Osteoblast (primary cell): ENCODE data around the gene MAN1B1. TPM values are rescaled to one million over a fixed set of nuclear protein-coding genes. Genes with fewer than 3 reads are reported as not detected.

Source experiments
- DNase-seq: peaks from one replicate; pipeline ENCODE4 v3.0.0; 2011; ENCODE audit warnings: low spot score, mixed read lengths; ENCODE audit not compliant: insufficient read length; ENCODE audit errors: missing footprints
- H2AFZ ChIP-seq: 2 replicates; pipeline ENCODE4 v1.6.0; 2011; ENCODE audit warnings: mild to moderate bottlenecking, low read length
- H3K27ac ChIP-seq: 2 replicates; pipeline ENCODE4 v1.5.1; 2011; ENCODE audit warnings: mild to moderate bottlenecking, low read depth, low read length, moderate library complexity
- H3K27me3 ChIP-seq: 2 replicates; pipeline ENCODE4 v1.6.0; 2012; ENCODE audit warnings: mild to moderate bottlenecking, control low read depth, inconsistent platforms, low read length, moderate library complexity; ENCODE audit not compliant: insufficient read depth
- H3K36me3 ChIP-seq: 2 replicates; pipeline ENCODE4 v1.5.1; 2011; ENCODE audit warnings: mild to moderate bottlenecking, low read length, control low read depth, moderate library complexity; ENCODE audit not compliant: insufficient read depth
- H3K4me1 ChIP-seq: 2 replicates; pipeline ENCODE4 v1.5.1; 2011; ENCODE audit warnings: mild to moderate bottlenecking, low read length, control low read depth, moderate library complexity; ENCODE audit not compliant: insufficient read depth
- H3K4me2 ChIP-seq: 2 replicates; pipeline ENCODE4 v1.6.0; 2011; ENCODE audit warnings: mild to moderate bottlenecking, low read length; ENCODE audit not compliant: insufficient read depth
- H3K4me3 ChIP-seq: fragments of 200-600 bp; sonication (generic); 3 replicates; pipeline ENCODE4 v1.5.1; 2012; ENCODE audit warnings: mild to moderate bottlenecking, low read length, inconsistent platforms; ENCODE audit not compliant: insufficient read depth
- H3K79me2 ChIP-seq: 2 replicates; pipeline ENCODE4 v1.6.0; 2012; ENCODE audit warnings: mild to moderate bottlenecking, low read length, control low read depth, inconsistent platforms; ENCODE audit not compliant: insufficient read depth
- H3K9me3 ChIP-seq: 2 replicates; pipeline ENCODE4 v1.5.1; 2011; ENCODE audit warnings: low read depth, low read length, control low read depth
- H4K20me1 ChIP-seq: 2 replicates; pipeline ENCODE4 v1.6.0; 2012; ENCODE audit warnings: mild to moderate bottlenecking, low read length, control low read depth; ENCODE audit not compliant: insufficient read depth
- CTCF ChIP-seq: IDR thresholded peaks from 2 replicates; pipeline ENCODE4 v1.5.1; 2011; ENCODE audit warnings: mild to moderate bottlenecking, low read depth, low read length, moderate library complexity; ENCODE audit errors: extremely low read depth
- total RNA-seq: library from RNA; depleted of rRNA; stranded (reverse); fragments of >200 nt; gene quantifications from 2 replicates; pipeline ENCODE4 v1.2.3, GENCODE V29; 2012

MAN1B1 gene
- total RNA-seq, 1 donor, result 94.1 TPM

GRCh38 chr9:137082925-137083290 is 3.9 kb upstream of the MAN1B1 start:
- no peak overlapping the region for H2AFZ ChIP-seq
- peaks cover 47% of the 10 kb centered on the region for H3K79me2 ChIP-seq
- no peak for DNase-seq
- H3K27me3 ChIP-seq, result no peaks in the 10 kb centered on the region
- H3K36me3 ChIP-seq, result peaks cover 23% of the 10 kb centered on the region
- H3K4me1 ChIP-seq, result peaks cover 42% of the 10 kb centered on the region
- H3K27ac ChIP-seq, result peak overlapping the region; percentile 74
- H4K20me1 ChIP-seq, result peaks cover 6% of the 10 kb centered on the region
- TF ChIP-seq CTCF, result no peak
- H3K9me3 ChIP-seq, result no peaks in the 10 kb centered on the region
- peak overlapping the region; percentile 43 for H3K4me2 ChIP-seq
- H3K4me3 ChIP-seq, result peak overlapping the region; percentile 10

- H2AFZ ChIP-seq, result peak overlapping the region; percentile 57
These were observed 3.3 kb upstream of the MAN1B1 start for GRCh38 chr9:137083394-137084004.

GRCh38 chr9:137084526-137084925 is 2.3 kb upstream of the MAN1B1 start:
- H3K36me3 ChIP-seq, result peaks cover 28% of the 10 kb centered on the region
- no peak overlapping the region for H3K4me3 ChIP-seq
- H3K4me1 ChIP-seq, result peaks cover 44% of the 10 kb centered on the region
- no peak for DNase-seq
- no peak overlapping the region for H2AFZ ChIP-seq
- H4K20me1 ChIP-seq, result peaks cover 1% of the 10 kb centered on the region
- no peak for TF ChIP-seq CTCF
- H3K79me2 ChIP-seq, result peaks cover 41% of the 10 kb centered on the region
- H3K4me2 ChIP-seq, result no peak overlapping the region
- no peaks in the 10 kb centered on the region for H3K9me3 ChIP-seq
- H3K27me3 ChIP-seq, result no peaks in the 10 kb centered on the region
- peak overlapping the region; percentile 27 for H3K27ac ChIP-seq

More at GRCh38 chr9:137083394-137084004, 3.3 kb upstream of the MAN1B1 start:
- DNase-seq, result peak; percentile 99
- Histone ChIP-seq H3K4me1 (peaks cover 44% of the 10 kb centered on the region), H3K9me3 (no peaks in the 10 kb centered on the region), H3K79me2 (peaks cover 47% of the 10 kb centered on the region), H3K27me3 (no peaks in the 10 kb centered on the region), H3K4me2 (peak overlapping the region; percentile 52), H4K20me1 (peaks cover 6% of the 10 kb centered on the region), H3K27ac (peak overlapping the region; percentile 74), H3K4me3 (peak overlapping the region; percentile 10), H3K36me3 (peaks cover 29% of the 10 kb centered on the region)
- TF ChIP-seq CTCF, result no peak

- no peaks in the 10 kb centered on the region for H3K9me3 ChIP-seq
- H4K20me1 ChIP-seq, result peaks cover 2% of the 10 kb centered on the region
- DNase-seq, result peak; percentile 90
- H3K36me3 ChIP-seq, result peaks cover 24% of the 10 kb centered on the region
- no peak for TF ChIP-seq CTCF
- peak overlapping the region; percentile 93 for H3K4me3 ChIP-seq
- H3K4me2 ChIP-seq, result peak overlapping the region; percentile 98
- H2AFZ ChIP-seq, result peak overlapping the region; percentile 63
- H3K27me3 ChIP-seq, result no peaks in the 10 kb centered on the region
- H3K79me2 ChIP-seq, result peaks cover 33% of the 10 kb centered on the region
- H3K27ac ChIP-seq, result peak overlapping the region; percentile 73
- H3K4me1 ChIP-seq, result peaks cover 44% of the 10 kb centered on the region
These were observed 760 bp upstream of the MAN1B1 start for GRCh38 chr9:137085920-137086530.
